Activated naive CD8-positive, alpha-beta T cell treated with anti-CD3 and anti-CD28 coated beads, Interleukin-2, amount 10 ng/mL, durations not matched to agents 7 days and 5 days (primary cell): ENCODE results near the gene DGLUCY. TPM values are rescaled to one million over a fixed set of nuclear protein-coding genes. Genes with fewer than 3 reads are reported as not detected.
A peak's percentile ranks its signal among the peaks of the same experiment; 100 is the strongest.

Experiments used
- ATAC-seq: fragments of 150-1000 bp; cut with Tn5 transposase; one replicate; pipeline ENCODE4 v1.10.0; 2021; ENCODE audit warnings: low read depth, moderate library complexity
- POLR2A ChIA-PET: fragments of 350-600 bp; sonication (Branson Sonifier 250); formaldehyde crosslinking; loops from one replicate; lab custom pipeline; 2021; ENCODE audit warnings: antibody characterized with exemption; lab: Charles Lee
- DNase-seq: peaks from one replicate; pipeline ENCODE4 v3.0.0; 2021
- H3K27ac Mint-ChIP-seq: one replicate; pipeline ENCODE4 v1.8.0; 2022; ENCODE audit warnings: mild to moderate bottlenecking, mixed read lengths
- H3K27me3 Mint-ChIP-seq: one replicate; pipeline ENCODE4 v1.8.0; 2022; ENCODE audit warnings: mild to moderate bottlenecking, moderate library complexity, mixed read lengths
- H3K36me3 Mint-ChIP-seq: one replicate; pipeline ENCODE4 v1.8.0; 2021; ENCODE audit warnings: mild to moderate bottlenecking, mixed read lengths
- H3K4me1 Mint-ChIP-seq: one replicate; pipeline ENCODE4 v1.8.0; 2021; ENCODE audit warnings: mixed read lengths
- H3K4me3 Mint-ChIP-seq: one replicate; pipeline ENCODE4 v1.8.0; 2022; ENCODE audit warnings: mild to moderate bottlenecking, moderate library complexity, mixed read lengths
- H3K9me3 Mint-ChIP-seq: one replicate; pipeline ENCODE4 v1.8.0; 2021; ENCODE audit warnings: mixed read lengths
- total RNA-seq, 2 experiments: library from RNA; stranded (reverse); gene quantifications; one replicate each; pipeline ENCODE4 v1.2.3, GENCODE V29; 2021

The DGLUCY gene
- total RNA-seq, 2 experiments from 2014 or later, result 135 to 136 TPM

GRCh38 chr14:91127401-91127801, 13.5 kb downstream of the DGLUCY start:
- peaks cover 21% of the 10 kb centered on the region for H3K4me1 Mint-ChIP-seq
- POLR2A ChIA-PET, result interaction anchor here (0.7 to 1.4 kb wide), 3 partner anchors 12 to 154 kb away, joined by 3 to 4 read pairs (median 4); no protein-coding TSS in a partner anchor
- H3K4me3 Mint-ChIP-seq, result no peak overlapping the region
- no peak for DNase-seq
- ATAC-seq, result no peak
- peaks cover 73% of the 10 kb centered on the region for H3K36me3 Mint-ChIP-seq
- no peak overlapping the region for H3K27ac Mint-ChIP-seq
- H3K27me3 Mint-ChIP-seq, result no peaks in the 10 kb centered on the region
- H3K9me3 Mint-ChIP-seq, result no peaks in the 10 kb centered on the region

DNA sequence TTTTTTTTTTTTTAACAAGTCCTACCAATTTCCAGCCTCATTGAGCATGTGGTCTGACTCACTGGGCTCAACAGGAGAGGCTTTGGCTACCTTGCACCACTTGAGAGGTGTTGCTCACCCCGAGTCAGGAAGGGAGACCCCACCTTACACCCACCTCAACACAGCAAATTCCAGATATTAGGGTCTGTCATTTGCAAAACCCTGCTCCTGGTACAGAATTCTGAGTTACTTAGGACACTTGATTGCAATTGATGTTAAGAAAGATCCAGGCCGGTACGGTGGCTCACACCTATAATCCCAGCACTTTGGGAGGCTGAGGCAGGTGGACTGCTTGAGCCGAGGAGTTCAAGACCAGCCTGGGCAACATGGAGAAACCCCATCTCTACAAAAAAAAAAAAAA, 14.1 kb downstream of the DGLUCY start:
- no peaks in the 10 kb centered on the region for H3K9me3 Mint-ChIP-seq
- no peak for ATAC-seq
- no peaks in the 10 kb centered on the region for H3K27me3 Mint-ChIP-seq
- POLR2A ChIA-PET, result interaction anchor here (0.7 to 1.4 kb wide), 2 partner anchors 12 to 154 kb away, joined by 4 read pairs; no protein-coding TSS in a partner anchor
- no peak overlapping the region for H3K4me3 Mint-ChIP-seq
- H3K4me1 Mint-ChIP-seq, result peaks cover 21% of the 10 kb centered on the region
- peaks cover 73% of the 10 kb centered on the region for H3K36me3 Mint-ChIP-seq
- DNase-seq, result no peak
- no peak overlapping the region for H3K27ac Mint-ChIP-seq

GRCh38 chr14:91128699-91129098, 14.8 kb downstream of the DGLUCY start:
- Mint-ChIP-seq H3K4me1 (peaks cover 21% of the 10 kb centered on the region), H3K27ac (peak overlapping the region; percentile 2), H3K27me3 (no peaks in the 10 kb centered on the region), H3K4me3 (no peak overlapping the region), H3K9me3 (no peaks in the 10 kb centered on the region), H3K36me3 (peaks cover 70% of the 10 kb centered on the region)
- POLR2A ChIA-PET, result interaction anchor here (1.4 kb wide), 1 partner anchor 13 kb away, joined by 4 read pairs; no protein-coding TSS in a partner anchor
- no peak for DNase-seq
- ATAC-seq, result no peak

DNA sequence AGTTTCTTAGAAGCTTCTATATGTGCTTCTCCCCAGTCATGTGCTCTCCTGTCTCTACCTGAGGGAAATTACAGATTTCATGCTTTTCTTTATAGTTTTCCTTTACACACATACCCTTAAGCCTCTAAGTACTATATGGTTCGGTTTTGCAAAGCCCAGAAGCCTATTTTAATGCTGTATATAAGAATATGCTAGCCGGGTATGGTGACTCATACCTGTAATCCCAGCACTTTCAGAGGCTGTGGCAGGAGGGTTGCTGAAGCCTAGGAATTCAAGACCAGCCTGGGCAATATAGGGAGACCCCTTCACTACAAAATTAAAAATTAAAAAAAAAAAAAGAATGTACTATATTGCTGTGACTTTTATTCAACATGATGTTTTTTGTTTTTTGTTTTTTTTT, 15.4 kb downstream of the DGLUCY start:
- peak overlapping the region; percentile 37 for H3K27ac Mint-ChIP-seq
- peaks cover 18% of the 10 kb centered on the region for H3K4me1 Mint-ChIP-seq
- POLR2A ChIA-PET, result no interaction called here
- H3K27me3 Mint-ChIP-seq, result no peaks in the 10 kb centered on the region
- H3K36me3 Mint-ChIP-seq, result peaks cover 72% of the 10 kb centered on the region
- H3K9me3 Mint-ChIP-seq, result no peaks in the 10 kb centered on the region
- H3K4me3 Mint-ChIP-seq, result no peak overlapping the region
- no peak for DNase-seq
- no peak for ATAC-seq

- no peak for DNase-seq
- Mint-ChIP-seq H3K36me3 (peaks cover 42% of the 10 kb centered on the region), H3K27me3 (no peaks in the 10 kb centered on the region), H3K9me3 (no peaks in the 10 kb centered on the region), H3K4me3 (no peak overlapping the region), H3K27ac (no peak overlapping the region), H3K4me1 (peaks cover 21% of the 10 kb centered on the region)
- no peak for ATAC-seq
- POLR2A ChIA-PET, result no interaction called here
These were observed 21.2 kb downstream of the DGLUCY start for GRCh38 chr14:91135039-91135438.

DNA sequence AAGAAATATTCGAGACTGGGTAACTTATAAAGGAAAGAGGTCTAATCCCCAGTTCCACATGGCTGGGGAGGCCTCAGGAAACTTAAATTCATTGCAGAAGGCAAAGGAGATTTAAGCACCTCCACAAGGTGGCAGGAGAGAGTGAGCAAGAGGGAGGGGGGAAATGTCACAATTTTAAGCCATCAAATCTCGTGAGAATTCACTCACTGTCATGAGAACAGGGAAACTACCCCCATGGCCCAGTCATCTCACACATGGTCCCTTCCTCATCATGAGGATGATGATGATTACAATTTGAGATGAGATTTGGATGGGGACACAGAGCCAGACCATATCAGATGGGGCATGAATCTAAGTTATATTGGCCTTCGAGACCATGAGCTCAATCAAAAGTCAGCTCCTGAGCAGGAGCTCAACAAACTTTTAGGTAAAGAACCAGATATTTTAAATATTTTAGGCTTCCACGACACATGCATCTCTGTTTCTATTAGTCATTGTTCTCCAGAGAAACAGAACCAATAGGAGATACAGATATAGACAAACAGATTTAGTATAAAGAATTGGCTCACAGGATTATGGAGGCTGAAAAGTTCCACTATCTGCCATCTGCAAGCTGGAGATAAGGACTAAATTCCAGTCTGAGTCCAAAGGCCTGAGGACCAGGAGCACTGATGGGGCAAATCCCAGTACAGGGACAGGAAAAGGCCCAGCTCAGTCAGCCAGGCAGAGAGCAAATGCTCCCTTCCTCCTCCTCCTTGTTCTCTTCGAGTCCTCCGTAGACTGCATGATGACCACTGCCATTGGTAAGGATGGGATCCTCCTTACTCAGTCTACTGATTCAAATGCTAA, 24.9 kb downstream of the DGLUCY start:
- POLR2A ChIA-PET, result interaction anchor here (1.0 to 1.6 kb wide), 3 partner anchors 17 to 77 kb away, joined by 3 to 4 read pairs (median 3); partner anchors contain the start of gene DGLUCY

DNA sequence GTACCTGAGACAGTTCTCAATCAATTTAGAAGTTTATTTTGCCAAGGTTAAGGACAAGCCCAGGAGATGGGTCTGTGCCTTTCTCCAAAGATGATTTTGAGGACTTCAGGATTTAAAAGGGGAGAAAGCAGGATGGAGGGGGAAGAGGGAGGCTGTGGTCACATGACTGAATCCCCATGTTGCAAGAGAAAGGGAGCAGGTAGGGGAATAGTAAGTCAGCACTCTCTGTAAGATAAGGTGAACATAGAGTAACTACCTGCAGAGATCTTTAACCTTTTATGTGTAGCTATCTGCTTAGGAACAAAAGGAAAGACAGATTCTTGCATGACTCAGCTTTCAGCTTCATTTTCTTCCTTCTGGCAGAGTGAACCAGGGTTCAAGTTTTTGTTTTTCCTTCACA, 25.9 kb downstream of the DGLUCY start:
- no peak overlapping the region for H3K4me3 Mint-ChIP-seq
- no peaks in the 10 kb centered on the region for H3K9me3 Mint-ChIP-seq
- H3K27ac Mint-ChIP-seq, result peak overlapping the region; percentile 72
- POLR2A ChIA-PET, result interaction anchor here (0.6 to 1.6 kb wide), 4 partner anchors 13 to 80 kb away, joined by 3 read pairs; partner anchors contain the start of gene RPS6KA5
- H3K4me1 Mint-ChIP-seq, result peaks cover 58% of the 10 kb centered on the region
- no peaks in the 10 kb centered on the region for H3K27me3 Mint-ChIP-seq
- ATAC-seq (no peak), DNase-seq (no peak)
- peaks cover 39% of the 10 kb centered on the region for H3K36me3 Mint-ChIP-seq

More for the DNA sequence above, 24.9 kb downstream of the DGLUCY start:
- Mint-ChIP-seq H3K4me1 (peaks cover 47% of the 10 kb centered on the region), H3K4me3 (no peak overlapping the region), H3K27me3 (no peaks in the 10 kb centered on the region), H3K36me3 (peaks cover 40% of the 10 kb centered on the region), H3K9me3 (no peaks in the 10 kb centered on the region), H3K27ac (peak overlapping the region; percentile 35)
- no peak for DNase-seq
- ATAC-seq, result peak; percentile 28

GRCh38 chr14:91140672-91141071, 26.8 kb downstream of the DGLUCY start:
- H3K4me3 Mint-ChIP-seq, result peak overlapping the region; percentile 30
- H3K4me1 Mint-ChIP-seq, result peaks cover 67% of the 10 kb centered on the region
- POLR2A ChIA-PET, result interaction anchor here (0.7 to 1.5 kb wide), 3 partner anchors 17 to 165 kb away, joined by 3 read pairs; no protein-coding TSS in a partner anchor
- no peaks in the 10 kb centered on the region for H3K27me3 Mint-ChIP-seq
- peaks cover 41% of the 10 kb centered on the region for H3K36me3 Mint-ChIP-seq
- ATAC-seq, result no peak
- DNase-seq, result no peak
- H3K27ac Mint-ChIP-seq, result peak overlapping the region; percentile 72
- H3K9me3 Mint-ChIP-seq, result no peaks in the 10 kb centered on the region

- Mint-ChIP-seq H3K36me3 (peaks cover 48% of the 10 kb centered on the region), H3K27ac (peak overlapping the region; percentile 90), H3K4me1 (peaks cover 74% of the 10 kb centered on the region), H3K4me3 (peak overlapping the region; percentile 66), H3K27me3 (no peaks in the 10 kb centered on the region), H3K9me3 (no peaks in the 10 kb centered on the region)
- DNase-seq, result peak; percentile 43
- POLR2A ChIA-PET, result interaction anchor here (0.7 to 1.7 kb wide), 5 partner anchors 63 to 1422 kb away, joined by 3 to 7 read pairs (median 3); partner anchors contain the start of genes GPR68 and RPS6KA5
- ATAC-seq, result peak; percentile 85
These were observed 28.4 kb downstream of the DGLUCY start for GRCh38 chr14:91142214-91142668.

- POLR2A ChIA-PET, result no interaction called here
- no peak for ATAC-seq
These were observed 30.0 kb downstream of the DGLUCY start for GRCh38 chr14:91143862-91144261.

GRCh38 chr14:91144425-91145145, 30.7 kb downstream of the DGLUCY start:
- H3K9me3 Mint-ChIP-seq, result no peaks in the 10 kb centered on the region
- ATAC-seq, result no peak
- H3K27ac Mint-ChIP-seq, result peak overlapping the region; percentile 51
- H3K36me3 Mint-ChIP-seq, result peaks cover 57% of the 10 kb centered on the region
- POLR2A ChIA-PET, result no interaction called here
- no peak for DNase-seq
- H3K4me3 Mint-ChIP-seq, result no peak overlapping the region
- peaks cover 59% of the 10 kb centered on the region for H3K4me1 Mint-ChIP-seq
- no peaks in the 10 kb centered on the region for H3K27me3 Mint-ChIP-seq

More at GRCh38 chr14:91143862-91144261, 30.0 kb downstream of the DGLUCY start:
- Mint-ChIP-seq H3K4me1 (peaks cover 65% of the 10 kb centered on the region), H3K9me3 (no peaks in the 10 kb centered on the region), H3K27me3 (no peaks in the 10 kb centered on the region), H3K4me3 (no peak overlapping the region), H3K36me3 (peaks cover 52% of the 10 kb centered on the region), H3K27ac (peak overlapping the region; percentile 51)
- no peak for DNase-seq

GRCh38 chr14:91145391-91146160, 31.7 kb downstream of the DGLUCY start:
- DNase-seq, result no peak
- no peak for ATAC-seq
- POLR2A ChIA-PET, result no interaction called here
- Mint-ChIP-seq H3K27ac (peak overlapping the region; percentile 51), H3K36me3 (peaks cover 51% of the 10 kb centered on the region), H3K27me3 (no peaks in the 10 kb centered on the region), H3K9me3 (no peaks in the 10 kb centered on the region), H3K4me1 (peaks cover 50% of the 10 kb centered on the region), H3K4me3 (no peak overlapping the region)
